ENCODE measurements around the gene PARVB.

- TF ChIP-seq CTCF (conservative IDR thresholded peaks at IDR 0.05 in 1 of 2, IDR thresholded peaks at IDR 0.05 in 1 of 2; ENCODE audit: low read depth in 1 of 2, low read length in 2 of 2) (no peak), EZH2 (IDR thresholded peaks at IDR 0.05; ENCODE audit: low read length, missing control alignments) (no peak)
These were observed 178.2 kb downstream of the PARVB start for GRCh38 chr22:44202261-44202789.
